Mammary epithelial cell (primary cell): ENCODE data around the gene CLMN.

Experiments used
- EZH2 ChIP-seq: IDR thresholded peaks from 2 replicates; pipeline ENCODE4 v1.6.1; 2012; ENCODE audit warnings: low read length, inconsistent platforms, borderline replicate concordance
- TF ChIP-seq, protein P1 (sequence below), 2 donors: IDR thresholded peaks in 1 of 2; conservative IDR thresholded peaks in 1 of 2; 2 replicates each; pipeline ENCODE4 v1.5.1; 2011 to 2012; ENCODE audit warnings: inconsistent platforms in 2 of 2, low read length in 2 of 2, mild to moderate bottlenecking in 2 of 2, control low read depth in 1 of 2, low read depth in 1 of 2; ENCODE audit not compliant: insufficient read depth in 1 of 2; ENCODE audit errors: extremely low read depth in 1 of 2

DNA sequence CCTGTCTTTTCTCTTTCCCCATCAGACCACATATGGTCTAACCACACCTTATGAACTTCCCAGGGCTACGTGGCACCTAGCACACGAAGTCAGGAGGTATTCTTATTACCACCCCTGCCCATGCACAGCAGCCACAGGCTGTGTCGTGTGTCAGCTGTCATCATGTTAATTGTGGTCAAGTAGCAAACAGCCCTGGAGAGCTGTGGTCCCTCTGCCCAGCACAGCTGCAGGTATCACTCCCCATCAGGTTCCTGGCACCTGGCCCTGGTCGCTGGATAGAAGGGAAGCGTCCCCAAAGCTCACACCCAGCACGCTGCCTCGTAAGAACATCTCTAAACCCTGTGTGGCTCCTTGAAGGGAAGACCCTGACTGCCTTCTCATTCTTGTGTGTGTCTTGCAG, 45.4 kb downstream of the CLMN start:
- TF ChIP-seq, protein P1, sequence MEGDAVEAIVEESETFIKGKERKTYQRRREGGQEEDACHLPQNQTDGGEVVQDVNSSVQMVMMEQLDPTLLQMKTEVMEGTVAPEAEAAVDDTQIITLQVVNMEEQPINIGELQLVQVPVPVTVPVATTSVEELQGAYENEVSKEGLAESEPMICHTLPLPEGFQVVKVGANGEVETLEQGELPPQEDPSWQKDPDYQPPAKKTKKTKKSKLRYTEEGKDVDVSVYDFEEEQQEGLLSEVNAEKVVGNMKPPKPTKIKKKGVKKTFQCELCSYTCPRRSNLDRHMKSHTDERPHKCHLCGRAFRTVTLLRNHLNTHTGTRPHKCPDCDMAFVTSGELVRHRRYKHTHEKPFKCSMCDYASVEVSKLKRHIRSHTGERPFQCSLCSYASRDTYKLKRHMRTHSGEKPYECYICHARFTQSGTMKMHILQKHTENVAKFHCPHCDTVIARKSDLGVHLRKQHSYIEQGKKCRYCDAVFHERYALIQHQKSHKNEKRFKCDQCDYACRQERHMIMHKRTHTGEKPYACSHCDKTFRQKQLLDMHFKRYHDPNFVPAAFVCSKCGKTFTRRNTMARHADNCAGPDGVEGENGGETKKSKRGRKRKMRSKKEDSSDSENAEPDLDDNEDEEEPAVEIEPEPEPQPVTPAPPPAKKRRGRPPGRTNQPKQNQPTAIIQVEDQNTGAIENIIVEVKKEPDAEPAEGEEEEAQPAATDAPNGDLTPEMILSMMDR (conservative IDR thresholded peaks at IDR 0.05 in 1 of 2, IDR thresholded peaks at IDR 0.05 in 1 of 2; ENCODE audit: extremely low read depth in 1 of 2, insufficient read depth in 1 of 2, low read depth in 1 of 2, low read length in 2 of 2) = no peak
- TF ChIP-seq EZH2 = no peak
